Retinal pigment epithelial cell (primary cell): ENCODE measurements around the gene BNIP5.

Source experiments
- DNase-seq: peaks from one replicate; pipeline ENCODE4 v3.0.0-alpha.2; 2010; ENCODE audit warnings: low read depth
- H3K4me3 ChIP-seq: 2 replicates; pipeline ENCODE4 v1.5.1; 2011; ENCODE audit warnings: mild to moderate bottlenecking, low read length, control low read depth, moderate library complexity
- CTCF ChIP-seq: conservative IDR thresholded peaks from 2 replicates; pipeline ENCODE4 v1.5.1; 2011; ENCODE audit warnings: low read depth, low read length, control low read depth, inconsistent platforms

Gene BNIP5

GRCh38 chr6:36374194-36374593, 37.5 kb upstream of the BNIP5 start:
- no peak for TF ChIP-seq CTCF
- no peak overlapping the region for H3K4me3 ChIP-seq
- DNase-seq: no peak

- no peak for TF ChIP-seq CTCF
- H3K4me3 ChIP-seq: no peak overlapping the region
- no peak for DNase-seq
Observed at GRCh38 chr6:36373368-36374019, 36.8 kb upstream of the BNIP5 start.

GRCh38 chr6:36372088-36372487, 35.4 kb upstream of the BNIP5 start:
- H3K4me3 ChIP-seq: no peak overlapping the region
- TF ChIP-seq CTCF: no peak
- no peak for DNase-seq

GRCh38 chr6:36371211-36371610, 34.5 kb upstream of the BNIP5 start:
- TF ChIP-seq CTCF: no peak
- DNase-seq: no peak
- H3K4me3 ChIP-seq: no peak overlapping the region

GRCh38 chr6:36370638-36371037, 34.0 kb upstream of the BNIP5 start:
- no peak for DNase-seq
- H3K4me3 ChIP-seq: no peak overlapping the region
- no peak for TF ChIP-seq CTCF

DNA sequence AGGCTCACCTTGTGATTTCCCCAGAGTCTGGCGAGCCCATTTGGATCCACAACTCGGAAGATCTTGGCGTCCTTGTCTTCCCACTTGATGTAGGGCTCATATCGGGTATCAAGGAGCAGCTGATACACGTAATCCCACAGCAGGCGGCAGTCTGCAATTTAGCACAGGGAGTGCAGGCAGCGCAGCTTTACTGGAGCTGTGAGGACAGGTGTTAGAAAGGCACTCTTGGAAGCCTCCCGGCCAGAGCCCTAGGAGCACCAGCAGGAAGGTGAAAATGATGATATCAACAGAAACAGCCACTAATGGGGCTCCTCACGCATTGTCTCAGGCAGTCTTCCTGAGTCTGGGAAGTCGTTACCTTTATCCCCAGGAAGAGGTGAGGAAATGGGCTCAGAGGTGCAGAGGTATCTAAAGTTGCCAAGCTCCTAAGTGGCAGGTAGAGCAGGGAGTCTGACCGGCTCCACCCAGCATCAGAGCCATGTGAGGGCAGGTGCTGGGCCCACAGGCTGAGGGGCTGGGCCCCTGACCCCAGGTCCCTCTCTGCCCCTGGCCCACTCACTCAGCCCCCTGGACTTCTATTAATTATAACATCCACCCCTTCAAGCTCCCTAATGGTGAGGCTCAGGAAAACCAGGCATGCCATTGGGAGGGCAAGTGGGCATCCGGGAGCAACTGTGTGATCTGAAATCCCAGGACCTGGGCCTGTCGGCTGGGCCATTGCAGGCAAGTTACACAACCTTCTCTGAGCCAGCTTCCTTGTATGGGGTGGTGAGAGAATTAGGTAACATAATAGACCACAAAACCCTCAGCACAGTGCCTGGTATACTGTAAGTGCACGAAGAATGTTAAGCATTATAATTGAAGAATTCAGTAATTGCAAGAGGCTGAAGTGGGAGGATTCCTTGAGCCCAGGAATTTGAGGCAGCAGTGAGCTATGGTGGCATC, 32.5 kb upstream of the BNIP5 start:
- peak; percentile 77 for DNase-seq
- H3K4me3 ChIP-seq: no peak overlapping the region
- no peak for TF ChIP-seq CTCF
